ENCODE results near the gene KRT73. TPM values are rescaled to one million over a fixed set of nuclear protein-coding genes. Genes with fewer than 3 reads are reported as not detected.

Gene KRT73
- total and polyA plus RNA-seq, 2 experiments from 2014 or later: not detected

DNA sequence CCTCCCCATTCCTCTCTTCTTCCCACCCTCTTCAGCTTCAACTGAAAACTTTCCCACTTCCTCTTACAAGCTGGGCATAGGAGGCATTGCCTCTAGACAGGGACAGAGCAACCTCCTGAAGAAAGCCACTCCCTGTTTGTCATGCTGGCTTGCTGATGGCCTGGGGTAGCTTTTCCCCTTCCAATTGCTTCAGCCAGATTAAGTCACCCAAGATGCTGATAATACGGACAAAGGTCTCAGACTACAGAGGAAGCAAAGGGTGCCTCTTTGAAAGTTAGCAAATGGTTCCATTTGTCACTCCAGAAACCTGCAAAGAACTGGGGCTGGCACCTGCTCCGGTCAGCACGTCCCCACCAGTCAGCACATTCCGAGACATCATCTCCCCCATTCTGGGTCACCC is 27.6 kb upstream of the KRT73 start:
- no peaks in the 10 kb centered on the region for H4K20me1 ChIP-seq (replicated peaks; ENCODE audit: insufficient read depth)
- Mint-ChIP-seq H3K27me3 (ENCODE audit: insufficient read depth, low read depth, poor library complexity) (no peaks in the 10 kb centered on the region), H3K27ac (no peak overlapping the region), H3K36me3 (ENCODE audit: low read depth) (no peaks in the 10 kb centered on the region), H3K4me1 (no peaks in the 10 kb centered on the region), H3K9me3 (no peaks in the 10 kb centered on the region), H3K4me3 (no peak overlapping the region)
- no peak overlapping the region for H2AFZ ChIP-seq
- H3K79me2 ChIP-seq (replicated peaks; ENCODE audit: insufficient read depth): no peaks in the 10 kb centered on the region
- no peak overlapping the region for H3K4me3 ChIP-seq
- H3K27ac ChIP-seq (ENCODE audit: low read depth): no peak overlapping the region
- no peak for DNase-seq (ENCODE audit: low spot score)
- no peaks in the 10 kb centered on the region for H3K4me1 ChIP-seq (ENCODE audit: insufficient read depth)
- no peaks in the 10 kb centered on the region for H3K36me3 ChIP-seq (ENCODE audit: insufficient read depth)
- no peaks in the 10 kb centered on the region for H3F3A ChIP-seq (replicated peaks; ENCODE audit: low read depth)
- no peaks in the 10 kb centered on the region for H3K9me2 ChIP-seq (ENCODE audit: insufficient read depth)
- H3K4me2 ChIP-seq: no peak overlapping the region
- H3K27me3 ChIP-seq (ENCODE audit: insufficient read depth): no peaks in the 10 kb centered on the region
- ATAC-seq: no peak
- TF ChIP-seq EZH2 (IDR thresholded peaks at IDR 0.05; ENCODE audit: low read depth, unreplicated experiment) (no peak), NANOG (IDR thresholded peaks at IDR 0.05; ENCODE audit: borderline replicate concordance) (no peak), JUNB (IDR thresholded peaks at IDR 0.05; ENCODE audit: unreplicated experiment) (no peak), EZH2phosphoT487 (IDR thresholded peaks at IDR 0.05; ENCODE audit: unreplicated experiment) (no peak), REST (IDR thresholded peaks at IDR 0.05; ENCODE audit: unreplicated experiment) (no peak), CREB1 (CRISPR knock-in tag; IDR thresholded peaks at IDR 0.05; ENCODE audit: low read depth) (no peak), POLR2AphosphoS5 (IDR thresholded peaks at IDR 0.05; ENCODE audit: low read depth) (no peak), STAT1 (IDR thresholded peaks at IDR 0.05; ENCODE audit: unreplicated experiment) (no peak)
- TF ChIP-seq, protein P1, sequence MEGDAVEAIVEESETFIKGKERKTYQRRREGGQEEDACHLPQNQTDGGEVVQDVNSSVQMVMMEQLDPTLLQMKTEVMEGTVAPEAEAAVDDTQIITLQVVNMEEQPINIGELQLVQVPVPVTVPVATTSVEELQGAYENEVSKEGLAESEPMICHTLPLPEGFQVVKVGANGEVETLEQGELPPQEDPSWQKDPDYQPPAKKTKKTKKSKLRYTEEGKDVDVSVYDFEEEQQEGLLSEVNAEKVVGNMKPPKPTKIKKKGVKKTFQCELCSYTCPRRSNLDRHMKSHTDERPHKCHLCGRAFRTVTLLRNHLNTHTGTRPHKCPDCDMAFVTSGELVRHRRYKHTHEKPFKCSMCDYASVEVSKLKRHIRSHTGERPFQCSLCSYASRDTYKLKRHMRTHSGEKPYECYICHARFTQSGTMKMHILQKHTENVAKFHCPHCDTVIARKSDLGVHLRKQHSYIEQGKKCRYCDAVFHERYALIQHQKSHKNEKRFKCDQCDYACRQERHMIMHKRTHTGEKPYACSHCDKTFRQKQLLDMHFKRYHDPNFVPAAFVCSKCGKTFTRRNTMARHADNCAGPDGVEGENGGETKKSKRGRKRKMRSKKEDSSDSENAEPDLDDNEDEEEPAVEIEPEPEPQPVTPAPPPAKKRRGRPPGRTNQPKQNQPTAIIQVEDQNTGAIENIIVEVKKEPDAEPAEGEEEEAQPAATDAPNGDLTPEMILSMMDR (conservative IDR thresholded peaks at IDR 0.05; ENCODE audit: low read depth in 2 of 2): no peak

DNA sequence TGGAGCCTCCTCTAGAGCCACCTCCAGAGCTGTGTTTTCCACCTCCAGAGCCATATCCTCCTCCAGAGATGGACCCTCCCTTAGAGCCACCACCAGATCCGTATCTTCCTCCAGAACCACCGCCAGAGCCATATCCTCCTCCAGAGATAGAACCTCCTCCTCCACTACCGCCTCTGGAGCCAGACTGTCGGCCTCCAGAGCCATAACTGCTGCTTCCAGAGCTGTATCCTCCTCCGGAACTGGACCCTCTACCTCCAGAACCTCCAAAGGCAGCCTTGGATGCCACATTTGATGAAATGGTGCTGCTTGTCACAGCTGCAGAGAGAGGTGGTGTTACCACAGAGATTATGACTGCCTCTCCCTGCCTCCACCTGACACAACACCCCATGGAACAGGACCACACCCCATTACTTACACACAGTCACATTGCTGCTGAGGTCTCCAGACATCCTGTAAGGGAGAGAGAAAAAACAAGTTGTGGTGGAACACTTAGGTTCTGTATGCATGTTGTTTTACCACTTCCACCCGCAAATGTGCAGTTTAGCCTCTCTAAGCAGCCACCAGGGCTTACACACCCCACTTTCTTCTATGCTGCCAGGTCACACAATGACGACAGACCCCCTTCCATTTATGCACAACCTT is 26.9 kb upstream of the KRT73 start:
- H3K4me1 ChIP-seq (ENCODE audit: insufficient read depth): no peaks in the 10 kb centered on the region
- ATAC-seq (no peak), DNase-seq (ENCODE audit: low spot score) (no peak)
- no peaks in the 10 kb centered on the region for H3K36me3 ChIP-seq (ENCODE audit: insufficient read depth)
- H3K79me2 ChIP-seq (replicated peaks; ENCODE audit: insufficient read depth): no peaks in the 10 kb centered on the region
- H3K9me3 Mint-ChIP-seq: no peaks in the 10 kb centered on the region
- H3K4me1 Mint-ChIP-seq: no peaks in the 10 kb centered on the region
- no peak overlapping the region for H3K4me2 ChIP-seq
- no peaks in the 10 kb centered on the region for H3K36me3 Mint-ChIP-seq (ENCODE audit: low read depth)
- no peaks in the 10 kb centered on the region for H3K9me2 ChIP-seq (ENCODE audit: insufficient read depth)
- no peak overlapping the region for H3K27ac Mint-ChIP-seq
- H3K4me3 Mint-ChIP-seq: no peak overlapping the region
- no peaks in the 10 kb centered on the region for H3K27me3 Mint-ChIP-seq (ENCODE audit: insufficient read depth, low read depth, poor library complexity)
- no peaks in the 10 kb centered on the region for H3K27me3 ChIP-seq (ENCODE audit: insufficient read depth)
- H4K20me1 ChIP-seq (replicated peaks; ENCODE audit: insufficient read depth): no peaks in the 10 kb centered on the region
- no peak overlapping the region for H2AFZ ChIP-seq
- H3K27ac ChIP-seq (ENCODE audit: low read depth): no peak overlapping the region
- no peaks in the 10 kb centered on the region for H3F3A ChIP-seq (replicated peaks; ENCODE audit: low read depth)
- no peak overlapping the region for H3K4me3 ChIP-seq
- TF ChIP-seq, protein P1 (conservative IDR thresholded peaks at IDR 0.05; ENCODE audit: low read depth in 2 of 2): no peak
- TF ChIP-seq JUNB (IDR thresholded peaks at IDR 0.05; ENCODE audit: unreplicated experiment): no peak
- no peak for TF ChIP-seq STAT1 (IDR thresholded peaks at IDR 0.05; ENCODE audit: unreplicated experiment)
- no peak for TF ChIP-seq ZNF114 (CRISPR knock-in tag; IDR thresholded peaks at IDR 0.05)
- no peak for TF ChIP-seq EZH2phosphoT487 (IDR thresholded peaks at IDR 0.05; ENCODE audit: unreplicated experiment)

All from GM23338 (cell line).